DMS 273 treated with DMSO at 0.1 percent for 48 hours (cell line): ENCODE measurements around the gene TFEB.

Experiments used
- DNase-seq: peaks from one replicate; lab custom pipeline; 2025; lab: John Stamatoyannopoulos, UW

Gene TFEB

DNA sequence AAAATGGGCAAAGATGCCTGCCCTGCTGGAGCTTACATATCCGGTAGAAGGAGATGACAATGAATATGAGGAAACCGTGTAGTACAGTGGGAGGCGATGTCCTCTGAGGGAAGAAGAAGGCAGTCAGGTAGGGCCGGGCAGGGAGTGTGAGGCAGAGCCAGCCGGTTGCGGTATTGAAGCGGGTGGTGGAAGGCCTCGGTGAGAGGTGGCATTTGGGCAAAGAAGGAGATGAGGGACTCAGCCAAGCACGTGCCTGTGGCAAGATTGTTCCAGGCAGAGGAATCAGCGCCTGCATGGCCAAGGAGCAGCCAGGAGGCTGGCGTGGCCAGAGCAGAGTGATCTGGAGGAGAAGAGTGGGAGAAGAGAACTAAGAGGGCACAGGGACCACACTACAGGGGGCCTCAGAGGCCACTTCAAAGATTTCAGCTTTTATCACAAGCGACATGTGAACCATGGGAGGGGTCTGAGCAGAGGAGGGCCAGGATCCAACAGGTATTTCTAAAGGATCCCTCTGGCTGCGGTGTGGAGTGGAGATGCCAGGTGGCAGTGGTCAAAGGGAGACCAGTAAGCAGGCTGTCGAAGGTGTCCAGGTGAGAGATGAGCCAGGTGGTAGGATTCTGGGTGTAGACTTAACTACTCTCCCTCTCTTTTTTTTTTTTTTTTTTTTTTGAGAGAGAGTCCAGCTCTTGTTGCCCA, 83.3 kb downstream of the TFEB start:
- no peak for DNase-seq

- no peak for DNase-seq
Measured at GRCh38 chr6:41651246-41651961, 84.0 kb downstream of the TFEB start.

- no peak for DNase-seq
Measured at GRCh38 chr6:41650120-41650519, 85.3 kb downstream of the TFEB start.

GRCh38 chr6:41649596-41649995, 85.8 kb downstream of the TFEB start:
- DNase-seq: no peak

DNA sequence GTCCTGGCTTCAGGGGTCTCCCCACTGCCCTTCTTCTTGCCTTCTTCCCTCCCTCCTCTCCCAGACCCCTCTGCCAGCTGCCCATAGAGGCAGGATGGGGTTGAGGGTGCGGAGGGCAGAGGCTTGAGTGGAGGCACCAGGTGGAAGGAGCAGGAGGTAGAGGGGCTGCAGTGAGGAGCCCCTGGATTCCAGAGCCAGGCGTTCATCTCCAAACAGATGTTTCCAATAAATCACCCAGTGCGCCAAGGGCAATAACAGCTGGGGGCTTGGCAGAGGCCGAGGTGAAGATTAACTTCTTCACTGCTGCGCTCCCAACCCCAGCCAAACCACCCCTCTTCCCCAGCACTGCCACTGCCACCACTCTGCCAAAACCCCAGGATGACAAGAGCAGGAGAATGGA, 86.5 kb downstream of the TFEB start:
- no peak for DNase-seq

DNA sequence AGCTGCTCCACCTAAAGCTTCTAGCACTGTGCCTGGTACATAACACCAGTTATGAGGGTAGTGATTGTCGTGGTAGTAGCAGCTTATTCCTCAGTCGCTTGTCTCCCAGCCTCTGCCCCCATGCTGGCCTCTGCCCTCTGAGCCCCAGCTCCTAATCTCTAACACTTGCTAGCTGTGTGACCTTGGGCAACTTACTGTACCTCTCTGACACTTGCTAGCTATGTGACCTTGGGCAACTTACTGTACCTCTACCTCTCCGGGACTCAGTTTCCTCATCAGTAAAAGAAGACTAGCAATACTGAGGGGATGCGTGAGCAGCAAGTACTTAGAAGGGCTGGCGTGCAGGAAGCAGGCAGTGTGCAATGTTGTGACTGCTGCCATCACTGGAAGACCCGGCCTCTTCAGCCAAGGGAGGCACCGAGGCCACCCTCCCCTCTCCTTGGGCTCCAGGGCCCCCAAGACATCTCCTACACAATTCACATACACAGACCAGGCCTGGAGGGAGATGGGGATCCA, 87.3 kb downstream of the TFEB start:
- DNase-seq: no peak

DNA sequence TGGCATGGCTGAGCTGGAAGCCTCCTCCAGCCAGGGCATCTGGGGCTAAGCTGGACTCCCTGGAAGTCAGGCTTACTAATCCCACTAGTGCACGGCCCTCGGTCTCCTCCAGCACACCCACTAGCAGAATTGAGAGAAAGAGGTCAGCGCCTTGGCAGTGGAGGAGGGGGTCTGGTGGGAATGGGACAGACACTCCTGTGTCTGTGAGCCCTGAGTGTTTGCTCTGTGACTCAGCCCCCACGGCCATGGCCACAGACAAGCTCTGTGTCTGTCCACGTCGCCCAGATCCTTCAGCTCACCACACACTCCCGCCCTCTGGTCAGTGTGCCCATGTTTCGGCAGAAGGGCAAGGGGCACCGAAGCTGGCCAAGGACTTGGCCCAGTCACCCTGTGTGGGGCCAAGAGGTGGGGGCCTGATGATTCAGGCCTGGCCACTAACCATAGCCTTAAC, 88.3 kb downstream of the TFEB start:
- DNase-seq: no peak

- DNase-seq: no peak
Measured at GRCh38 chr6:41646026-41646795, 89.2 kb downstream of the TFEB start.

DNA sequence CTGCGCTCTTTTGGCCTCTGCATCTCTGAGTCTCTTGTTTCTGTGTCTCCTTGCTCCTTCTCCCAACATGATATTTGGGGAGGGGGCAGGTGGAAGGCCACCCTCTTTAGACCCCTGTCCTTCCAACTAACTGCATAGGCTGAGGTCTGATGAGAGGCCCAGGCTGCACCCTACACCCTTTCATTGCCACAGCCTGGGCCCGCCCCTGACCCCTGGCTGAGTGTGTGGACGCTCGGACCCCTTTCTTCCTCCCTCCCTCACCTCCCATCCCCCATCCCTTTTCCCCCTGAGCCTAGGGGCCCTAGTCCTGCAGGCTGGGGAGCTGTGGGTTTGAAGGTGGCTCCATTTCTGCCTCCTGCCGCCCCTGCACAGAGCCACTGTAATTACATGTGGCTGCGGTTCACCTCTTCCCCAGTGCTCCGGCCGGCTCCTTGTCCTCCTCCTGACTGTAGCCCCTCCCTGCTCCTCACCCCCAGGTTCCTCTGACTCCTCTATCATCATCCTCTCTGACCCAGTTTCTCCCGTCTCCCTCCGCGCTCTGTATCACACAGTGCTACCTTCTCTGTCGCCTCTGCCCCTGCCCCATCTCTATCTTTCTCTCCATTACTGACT, 90.3 kb downstream of the TFEB start:
- no peak for DNase-seq

- DNase-seq: peak; percentile 53
Measured at GRCh38 chr6:41644297-41644879, 91.0 kb downstream of the TFEB start.

DNA sequence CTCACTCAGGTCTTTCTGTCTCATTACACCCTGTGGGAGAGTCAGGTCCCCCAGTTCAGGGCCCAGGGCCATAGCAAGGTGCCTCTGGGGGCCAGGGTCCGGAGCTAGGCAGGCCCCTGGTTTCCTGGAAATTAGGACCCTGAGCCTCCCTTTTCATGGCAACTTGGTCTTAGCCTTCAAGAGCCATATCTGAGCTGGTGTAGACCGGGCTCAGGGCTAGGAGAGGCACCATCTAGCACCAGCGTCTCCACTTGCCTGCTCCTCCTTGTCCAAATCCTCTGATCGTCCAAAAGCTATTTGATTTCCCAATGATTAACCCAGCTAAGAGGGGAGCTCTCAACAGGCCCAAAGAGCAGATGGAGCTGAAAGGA, 91.5 kb downstream of the TFEB start:
- no peak for DNase-seq

DNA sequence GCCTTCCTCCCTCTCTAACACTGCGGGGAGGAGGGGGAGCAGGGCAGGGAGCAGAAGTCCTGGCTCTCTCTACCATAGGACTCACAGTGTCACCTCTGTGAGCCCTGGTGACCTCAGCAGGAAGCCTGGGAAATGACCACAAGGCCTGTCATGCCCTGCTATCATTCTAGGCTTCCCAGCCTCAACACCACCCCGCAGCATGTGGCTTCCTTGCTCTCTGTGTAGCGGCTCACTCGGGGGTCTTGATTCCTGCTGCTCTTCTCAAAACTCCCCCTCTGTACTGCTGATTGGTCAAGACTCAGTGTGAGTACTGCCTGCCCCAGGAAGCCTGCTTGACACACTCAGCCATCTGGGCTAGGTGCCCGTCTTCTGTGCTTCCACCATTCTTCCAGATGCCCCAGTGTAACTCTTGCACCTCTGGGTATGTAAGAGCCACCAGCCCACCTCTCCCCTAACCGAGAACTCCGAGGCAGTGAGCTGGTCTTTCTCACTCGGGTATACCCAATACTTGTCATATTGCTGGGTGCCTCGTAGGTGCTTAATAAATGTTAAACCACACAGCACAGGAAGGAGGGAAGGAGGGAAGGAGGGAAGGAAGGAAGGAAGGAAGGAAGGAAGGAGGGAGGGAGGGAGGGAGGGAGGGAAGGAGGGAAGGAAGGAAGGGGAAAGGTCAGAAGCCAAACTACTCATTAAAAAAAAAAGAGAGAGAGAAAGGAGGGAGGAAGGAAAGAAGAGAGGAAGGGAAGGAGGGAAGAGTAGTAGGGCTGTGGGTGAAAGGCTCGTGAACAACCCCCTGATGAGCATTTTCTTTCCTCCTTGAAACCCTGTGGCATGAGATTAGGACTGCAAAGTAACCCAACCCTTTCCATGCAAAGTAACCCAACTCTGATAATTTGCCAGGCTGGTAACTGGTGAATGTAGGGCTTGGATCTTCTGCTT, 92.2 kb downstream of the TFEB start:
- no peak for DNase-seq

- DNase-seq: peak; percentile 29
Measured at GRCh38 chr6:41642090-41642959, 93.1 kb downstream of the TFEB start.

DNA sequence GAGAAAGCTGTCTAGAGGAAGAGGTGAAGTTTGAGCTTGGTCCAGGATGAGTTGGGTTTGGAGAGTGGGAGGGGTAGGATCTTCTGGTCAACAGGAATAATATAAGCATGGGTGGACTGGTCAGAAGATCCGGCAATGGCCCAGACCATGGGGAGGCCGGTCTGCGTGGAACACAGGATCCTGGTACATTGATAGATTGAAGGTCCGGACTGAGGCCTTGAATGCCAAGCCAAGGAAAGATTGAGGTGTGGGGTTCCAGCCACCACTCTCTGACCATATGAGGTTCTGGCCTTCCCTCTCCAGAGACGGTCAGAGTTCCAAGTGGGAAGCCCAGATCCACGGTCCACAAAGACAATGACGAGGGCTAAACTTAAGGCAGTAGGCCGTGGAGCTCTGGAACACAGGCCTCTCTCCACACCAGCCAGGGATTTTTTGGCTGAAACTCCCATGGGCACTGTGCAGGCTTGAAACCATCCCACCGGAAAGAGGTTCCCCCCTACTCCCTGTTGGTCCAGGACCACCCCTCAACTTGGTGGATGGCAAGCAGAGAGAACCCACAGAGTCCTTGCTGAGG, 94.0 kb downstream of the TFEB start:
- no peak for DNase-seq

- DNase-seq: no peak
Measured at GRCh38 chr6:41640426-41640825, 95.0 kb downstream of the TFEB start.

DNA sequence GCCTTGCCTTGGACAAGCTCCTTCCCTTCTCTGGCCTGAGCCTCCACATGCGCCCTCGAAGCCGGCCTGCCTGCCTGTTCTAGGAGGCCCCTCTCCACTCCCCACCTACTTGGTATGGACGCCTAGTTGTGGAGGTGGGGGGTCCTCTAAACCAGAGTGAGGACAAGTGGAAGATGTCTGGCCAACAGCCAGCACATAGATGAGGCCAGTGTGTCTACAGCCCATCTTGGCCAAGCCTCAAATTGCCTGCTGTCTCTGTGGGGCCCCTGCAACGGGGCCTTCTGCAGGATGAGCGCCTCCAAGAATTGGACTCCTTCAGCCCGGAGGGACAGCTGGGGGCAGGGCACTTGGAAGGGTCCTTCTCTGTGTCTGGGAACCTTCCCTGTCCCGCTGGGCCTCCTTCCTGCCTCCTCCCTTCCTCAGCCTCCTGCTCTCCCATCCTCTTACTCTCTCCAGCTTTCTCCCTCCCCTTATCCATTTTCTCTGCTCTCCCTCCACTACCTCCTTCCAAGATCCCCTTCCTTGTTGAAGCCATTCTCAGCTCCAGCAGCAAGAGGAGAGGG, 95.5 kb downstream of the TFEB start:
- DNase-seq: no peak

DNA sequence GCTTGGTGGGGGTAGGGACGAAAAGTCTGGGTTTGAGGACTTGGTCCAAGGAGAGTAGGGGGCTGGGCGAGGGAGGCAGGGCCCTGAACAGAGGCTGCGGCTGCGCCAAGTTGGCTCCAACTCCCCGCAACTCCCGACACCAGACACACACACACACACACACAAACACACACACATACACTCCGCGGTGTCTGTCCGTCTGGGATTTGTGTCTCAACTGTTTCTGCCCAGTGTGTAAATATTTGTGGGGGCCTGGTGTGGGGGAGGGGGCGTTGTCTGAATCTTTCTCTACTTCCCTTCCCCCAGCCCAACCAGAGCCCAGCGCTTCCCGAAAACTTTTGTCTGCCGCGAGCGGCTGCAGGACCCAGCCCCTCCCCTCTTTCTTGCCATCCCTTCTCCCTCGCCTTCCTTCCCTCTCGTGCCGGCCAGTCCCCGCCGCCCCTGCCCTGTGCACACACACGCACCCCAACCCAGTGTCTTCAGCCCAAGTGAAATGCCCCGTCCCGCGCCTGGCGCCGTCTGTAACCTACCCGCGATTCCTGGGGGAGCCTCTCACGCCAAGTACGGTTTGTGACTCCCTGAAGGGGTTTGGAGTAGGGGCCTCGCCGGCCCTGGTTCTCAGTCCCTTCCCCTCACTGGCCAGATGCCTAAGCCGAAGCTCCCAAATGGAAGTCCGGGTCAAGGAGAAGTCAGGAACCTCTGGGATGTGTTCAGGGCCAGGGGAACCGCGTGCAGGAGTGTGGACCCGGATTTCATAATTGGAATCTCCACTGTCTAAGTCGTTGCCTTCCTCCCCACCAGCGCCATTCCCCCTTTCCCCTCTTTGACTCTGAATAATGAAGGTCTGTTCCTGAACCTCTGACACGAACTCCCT, 96.2 kb downstream of the TFEB start:
- DNase-seq: peak; percentile 16
